Measurements from ENCODE around the gene LRG1.

The LRG1 gene

GRCh38 chr19:4539693-4540581, at the start of gene LRG1:
Gene LRG1, minus strand, starts transcription at chr19:4540036. Its CDS starts 23 bp downstream, at chr19:4540013.
- peak; percentile 10 for DNase-seq (ENCODE audit: low spot score)

- DNase-seq (ENCODE audit: low spot score) = no peak
These were observed 48.5 kb upstream of the LRG1 start for GRCh38 chr19:4588291-4588761.

- no peak for DNase-seq (ENCODE audit: low spot score)
These were observed 47.7 kb upstream of the LRG1 start for GRCh38 chr19:4587527-4587926.

- DNase-seq (ENCODE audit: low spot score) = no peak
These were observed 46.9 kb upstream of the LRG1 start for GRCh38 chr19:4586691-4587090.

- no peak for DNase-seq (ENCODE audit: low spot score)
These were observed 46.4 kb upstream of the LRG1 start for GRCh38 chr19:4586245-4586644.

- DNase-seq (ENCODE audit: low spot score) = no peak
These were observed 45.7 kb upstream of the LRG1 start for GRCh38 chr19:4585556-4585955.

GRCh38 chr19:4584670-4585460, 45.0 kb upstream of the LRG1 start:
- no peak for DNase-seq (ENCODE audit: low spot score)

GRCh38 chr19:4583961-4584669, 44.3 kb upstream of the LRG1 start:
- no peak for DNase-seq (ENCODE audit: low spot score)

GRCh38 chr19:4582980-4583842, 43.4 kb upstream of the LRG1 start:
- no peak for DNase-seq (ENCODE audit: low spot score)

GRCh38 chr19:4581666-4582553, 42.1 kb upstream of the LRG1 start:
- no peak for DNase-seq (ENCODE audit: low spot score)

- no peak for DNase-seq (ENCODE audit: low spot score)
These were observed 41.3 kb upstream of the LRG1 start for GRCh38 chr19:4580961-4581665.

GRCh38 chr19:4580021-4580901, 40.4 kb upstream of the LRG1 start:
- no peak for DNase-seq (ENCODE audit: low spot score)

GRCh38 chr19:4579389-4579788, 39.6 kb upstream of the LRG1 start:
- no peak for DNase-seq (ENCODE audit: low spot score)

- DNase-seq (ENCODE audit: low spot score) = no peak
These were observed 38.9 kb upstream of the LRG1 start for GRCh38 chr19:4578552-4579248.

GRCh38 chr19:4577020-4577782, 37.4 kb upstream of the LRG1 start:
- DNase-seq (ENCODE audit: low spot score) = no peak

GRCh38 chr19:4576016-4576933, 36.4 kb upstream of the LRG1 start:
- peak; percentile 62 for DNase-seq (ENCODE audit: low spot score)
